ENCODE measurements around the gene FAM3C.

GRCh38 chr7:121392277-121393004 lies 3.7 kb downstream of the FAM3C start:
- TF ChIP-seq CTCF (IDR thresholded peaks at IDR 0.05) (no peak), POLR2A (IDR thresholded peaks at IDR 0.05) (no peak)

Data from heart left ventricle (tissue), 13 donors.